Measurements from ENCODE around the gene SPRN.
"Not testable (repeated sequence)": the region's sequence is repeated elsewhere in the genome, so short reads cannot be mapped to it uniquely, and the experiment has no call there.

Gene SPRN

DNA sequence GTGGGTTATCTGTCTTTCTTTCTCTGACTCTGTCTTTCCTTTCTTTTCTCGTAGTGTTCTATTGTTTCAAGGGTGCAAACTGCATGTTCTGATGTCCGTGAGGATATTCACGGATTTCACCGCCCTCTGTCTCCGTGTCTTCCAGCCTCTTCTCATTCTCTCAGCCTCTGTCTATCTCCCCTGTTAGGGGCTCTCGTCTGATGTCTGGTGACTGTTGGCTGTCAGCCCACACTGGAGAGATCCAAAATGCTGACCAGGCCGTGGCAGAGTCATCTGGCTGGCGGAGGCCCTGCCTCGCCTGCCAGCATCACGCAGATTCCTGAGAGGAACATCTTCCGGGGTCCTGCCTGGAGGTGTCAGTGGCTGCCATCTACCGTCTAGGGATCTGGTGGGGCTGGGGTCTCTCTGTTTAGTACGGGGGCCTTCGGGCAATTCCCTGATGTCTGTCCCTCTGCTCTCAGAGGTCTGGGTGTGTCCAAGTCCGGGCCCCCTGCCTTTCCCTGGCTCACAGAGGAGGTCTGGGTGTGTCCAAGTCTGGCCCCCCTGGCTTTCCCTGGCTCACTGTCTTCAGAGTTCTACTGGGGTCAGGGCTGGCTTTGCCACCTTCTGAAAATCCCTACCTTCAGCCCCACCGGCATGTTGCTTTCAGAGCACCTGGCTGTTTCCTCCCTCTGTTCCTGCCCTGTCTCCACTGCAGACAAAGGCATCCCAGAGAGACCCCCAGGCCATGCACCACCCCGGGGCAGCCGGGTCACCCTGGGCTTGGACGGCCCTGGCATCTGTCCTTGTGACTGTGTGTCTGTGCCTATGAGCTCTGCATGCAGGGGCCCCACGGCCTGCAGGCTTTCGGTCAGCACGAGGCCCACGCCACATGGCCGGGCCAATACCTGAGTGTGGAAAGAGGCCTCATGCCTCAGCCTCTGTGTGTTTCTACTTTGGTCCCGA lies 15.4 kb upstream of the SPRN start:
- no peak for DNase-seq

DNA sequence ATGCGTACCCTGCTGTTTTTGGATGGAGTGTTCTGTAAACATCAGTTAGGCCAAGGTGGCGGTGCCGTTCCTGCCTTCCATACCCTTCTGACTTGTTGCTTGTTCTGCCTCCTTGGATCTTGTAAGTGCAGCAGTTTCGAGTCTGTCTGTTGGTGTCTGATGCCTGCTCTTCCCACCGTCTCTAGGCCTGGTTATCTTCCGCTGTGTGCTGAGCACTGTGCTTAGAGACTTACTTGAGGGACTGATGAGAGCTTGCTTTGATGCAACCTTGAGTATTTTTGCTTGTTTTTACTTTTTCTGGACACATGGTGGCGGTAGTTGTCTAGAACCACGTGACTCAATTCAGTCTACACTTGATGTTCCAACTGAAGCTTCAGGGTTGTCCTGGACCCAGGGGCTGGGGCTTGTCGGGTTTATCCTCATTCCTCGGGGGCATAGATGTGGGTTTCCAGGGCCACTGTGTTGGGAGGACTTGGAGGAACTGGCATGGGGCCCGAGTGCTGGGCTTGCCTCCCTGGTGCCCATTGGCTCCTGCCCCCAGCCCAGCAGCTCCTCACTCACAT lies 14.4 kb upstream of the SPRN start:
- DNase-seq: peak in 1 of 2 donors; percentile 48

GRCh38 chr10:133432789-133433188 lies 8.4 kb upstream of the SPRN start:
- DNase-seq: not testable (repeated sequence)

DNA sequence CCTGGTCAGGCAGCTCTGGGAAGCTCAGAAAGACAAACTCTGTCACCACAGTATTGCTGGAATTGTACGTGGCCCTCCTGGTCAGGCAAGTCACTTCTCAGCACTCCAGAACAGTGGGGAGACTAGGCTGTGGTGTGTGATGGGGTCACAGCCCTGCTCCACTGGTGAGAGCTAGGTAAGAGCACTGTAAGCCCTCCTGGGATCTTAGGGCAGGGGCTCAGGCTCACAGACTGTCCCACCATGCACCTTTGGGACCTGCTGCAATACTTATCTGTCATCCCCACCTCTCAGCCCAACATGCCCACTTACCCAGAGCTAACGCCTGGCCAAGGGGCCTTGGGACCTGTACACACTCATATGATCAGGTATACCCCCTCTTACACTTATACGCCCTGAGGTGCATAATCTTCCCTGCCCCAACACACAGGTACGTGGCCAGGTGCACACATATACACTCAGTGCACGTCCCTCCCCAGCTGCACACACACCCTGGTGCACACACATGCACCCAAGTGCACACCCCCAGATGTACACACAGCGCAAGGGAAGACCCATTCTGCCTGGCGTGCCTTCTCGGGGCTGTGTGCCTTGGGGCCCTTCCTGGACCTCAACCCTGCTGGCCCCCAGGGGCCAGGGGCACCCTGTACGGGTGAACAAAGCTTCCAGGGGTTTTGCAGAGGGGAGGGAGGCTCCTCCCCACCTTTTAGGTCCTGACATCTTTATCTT lies 7.6 kb upstream of the SPRN start:
- not testable (repeated sequence) for DNase-seq

DNA sequence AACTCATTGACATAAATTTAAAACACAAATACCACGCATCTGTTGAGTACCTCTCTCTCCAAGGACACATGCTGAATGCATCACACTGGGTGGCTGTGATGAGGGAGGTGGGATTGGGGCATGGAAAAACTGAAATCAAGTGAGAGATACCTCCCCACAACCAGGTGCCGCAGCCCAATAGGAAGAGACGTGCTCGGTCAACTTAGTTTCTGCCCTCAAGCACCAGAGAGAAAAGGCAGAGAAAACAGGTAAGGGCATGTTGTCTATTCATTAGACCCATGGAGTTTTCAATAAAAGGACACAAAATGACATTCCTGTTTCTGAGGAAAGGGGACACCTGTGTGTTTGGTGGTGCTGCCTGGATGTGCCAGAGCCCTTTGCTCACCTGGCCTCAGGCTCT lies 5.1 kb upstream of the SPRN start:
- DNase-seq: not testable (repeated sequence)

GRCh38 chr10:133424102-133424501 lies 323 bp downstream of the SPRN start:
- not testable (repeated sequence) for DNase-seq

DNA sequence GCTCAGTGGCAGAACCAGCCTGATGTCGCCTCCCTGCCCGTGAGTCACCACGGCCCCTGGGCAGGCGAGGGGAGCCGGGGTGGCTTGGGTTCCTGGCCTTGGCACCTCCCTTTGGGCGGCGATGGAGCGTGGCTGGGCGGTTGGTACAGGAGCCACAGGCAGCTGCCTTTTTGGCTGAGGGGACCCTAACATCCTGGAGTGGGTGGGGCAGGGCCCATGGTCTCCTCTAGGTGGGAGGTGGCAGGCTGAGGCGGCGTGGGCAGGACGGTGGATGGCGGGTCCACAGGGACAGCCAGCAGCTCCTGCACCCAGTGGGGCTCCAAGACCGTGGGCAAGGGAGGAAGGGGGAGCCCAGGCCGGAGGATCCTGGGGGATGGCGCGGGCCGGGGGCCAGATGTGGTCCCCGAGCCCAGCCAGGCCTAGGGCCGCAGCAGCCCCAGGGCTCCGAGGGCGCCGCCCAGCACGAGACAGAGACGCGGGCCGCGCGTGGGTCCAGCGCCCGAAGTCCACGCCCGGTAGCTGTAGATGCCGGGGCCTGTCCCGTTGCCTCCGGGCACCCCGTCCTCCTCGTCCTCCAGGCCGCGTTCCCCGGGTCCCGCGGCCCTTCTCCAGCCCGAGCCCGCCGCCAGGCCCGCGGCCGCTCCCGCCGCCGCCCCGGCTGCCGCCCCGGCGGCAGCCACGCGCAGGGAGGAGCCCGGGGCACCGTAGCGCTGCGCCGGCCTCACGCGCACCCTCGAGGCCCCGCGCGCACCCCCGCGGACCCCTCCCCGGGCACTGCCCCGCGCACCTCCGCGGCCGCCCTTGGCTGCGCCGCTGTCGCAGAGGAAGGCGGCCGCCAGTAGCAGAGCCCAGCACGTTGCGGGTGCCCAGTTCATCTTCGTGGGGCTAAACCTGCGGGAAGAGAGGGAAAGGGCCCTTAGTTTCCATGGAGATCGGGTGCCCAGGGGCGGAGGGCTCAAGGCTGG lies 1.3 kb downstream of the SPRN start:
- no peak for DNase-seq

DNA sequence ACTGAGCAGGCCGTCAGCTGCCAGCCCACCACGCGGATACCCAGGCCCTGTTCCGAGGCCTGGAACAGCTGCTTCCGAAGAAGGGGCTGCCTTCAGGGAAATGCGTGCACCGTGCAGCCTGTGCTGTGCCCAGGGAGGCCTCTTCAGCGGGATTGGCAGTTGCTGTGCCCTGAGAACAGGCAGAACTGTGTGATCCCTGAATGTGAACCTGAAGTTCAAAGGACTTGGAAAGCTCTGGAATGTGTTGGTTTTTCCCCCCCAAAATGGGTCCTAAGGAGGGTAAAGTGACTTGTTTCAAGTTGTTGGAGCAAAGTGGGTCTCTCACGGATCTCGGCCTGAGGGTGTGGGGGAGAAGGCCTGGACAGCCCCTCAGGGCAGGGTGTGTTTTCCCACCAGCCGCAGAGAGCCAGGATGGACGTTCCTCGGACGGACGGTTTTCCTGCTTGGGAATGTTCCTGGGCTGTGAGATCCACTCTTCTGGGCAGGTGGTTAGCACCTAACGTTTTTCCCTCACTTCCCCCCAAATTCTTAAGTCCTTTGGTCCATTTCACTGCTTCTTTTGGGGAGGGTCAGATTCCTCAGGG lies 2.1 kb downstream of the SPRN start:
- no peak for DNase-seq

DNA sequence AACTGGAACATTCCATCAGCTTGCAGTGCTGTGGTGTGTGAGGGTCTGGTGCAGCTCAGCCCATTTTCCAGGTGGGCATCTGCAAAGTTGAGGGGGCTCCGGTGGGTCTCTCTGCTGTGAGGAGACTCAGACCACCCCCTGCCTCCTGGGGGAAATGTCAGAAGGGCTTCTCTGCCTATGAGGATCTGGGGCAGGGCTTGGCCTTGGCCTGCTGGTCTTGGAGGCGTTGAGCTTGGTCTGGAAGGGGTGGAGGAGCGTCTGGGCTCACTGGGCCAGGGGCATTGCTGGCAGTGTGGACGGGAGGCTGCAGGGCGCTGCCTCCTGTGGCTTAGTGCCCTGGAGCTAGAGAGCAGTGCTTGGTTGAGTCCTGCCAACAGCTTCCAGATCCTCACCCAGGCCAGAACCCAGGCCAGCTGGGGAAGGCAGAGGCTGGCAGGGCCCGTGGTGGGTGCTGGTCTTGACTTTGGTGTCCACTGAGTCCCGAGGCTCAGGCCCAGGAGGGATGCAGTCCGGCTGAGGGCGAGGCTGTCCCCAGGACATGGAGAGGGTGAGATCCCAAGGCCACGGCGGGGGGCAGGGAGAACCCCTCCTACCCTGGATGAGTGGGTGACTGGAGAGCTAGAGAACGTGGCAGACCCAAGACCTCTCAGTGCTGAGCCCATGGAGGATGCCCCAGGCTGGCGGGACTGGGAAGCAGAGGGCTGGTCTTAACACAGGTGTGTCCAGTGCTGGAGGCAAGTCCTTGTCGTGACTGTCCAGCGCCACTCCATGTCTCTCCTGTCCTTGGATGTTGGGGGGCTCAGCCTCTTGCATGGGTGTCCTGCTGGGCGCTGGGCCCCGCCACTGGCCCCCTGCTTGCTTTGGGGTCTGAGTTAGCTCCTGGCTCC lies 2.8 kb downstream of the SPRN start:
- DNase-seq: no peak

- DNase-seq: no peak
Observed at GRCh38 chr10:133420579-133420978, 3.8 kb downstream of the SPRN start.

GRCh38 chr10:133420028-133420427 lies 4.4 kb downstream of the SPRN start:
- DNase-seq: no peak

DNA sequence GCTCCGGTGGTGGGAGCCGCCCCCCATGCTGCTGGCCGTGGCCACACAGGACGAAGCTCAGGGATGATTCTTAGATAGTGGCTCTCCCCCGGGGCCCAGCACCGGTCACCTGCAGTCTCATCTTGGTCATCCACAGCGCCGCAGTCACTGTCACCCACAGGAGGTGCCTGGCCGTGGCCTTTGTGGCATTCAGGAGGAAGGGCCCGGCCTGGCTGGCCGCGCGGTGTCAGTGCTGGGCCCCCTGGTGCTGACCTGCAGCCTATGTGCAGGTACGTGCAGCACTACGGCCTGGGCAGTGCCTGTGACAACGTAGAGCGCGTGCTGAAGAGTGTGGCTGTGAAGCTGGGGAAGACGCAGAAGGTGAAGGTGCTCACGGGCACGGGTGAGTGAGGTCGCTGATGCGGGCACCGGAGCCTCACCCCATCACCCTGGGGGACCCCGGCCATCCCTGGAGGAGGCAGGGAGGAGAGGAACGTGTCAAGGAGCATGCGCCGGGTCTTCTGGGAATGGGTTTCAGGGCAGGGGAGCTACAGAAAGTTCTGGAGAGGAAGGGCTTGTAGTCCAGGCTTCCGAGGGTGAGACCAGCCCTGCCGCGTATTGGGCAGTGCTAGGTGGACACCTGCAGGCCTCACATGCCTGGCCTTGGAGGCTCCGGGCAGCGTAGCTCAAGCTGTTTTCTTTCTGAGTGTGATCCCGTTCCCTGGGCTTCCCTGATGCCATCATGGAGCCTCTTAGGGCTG lies 5.0 kb downstream of the SPRN start:
- DNase-seq: no peak

GRCh38 chr10:133418289-133418993 lies 6.0 kb downstream of the SPRN start:
- no peak for DNase-seq

GRCh38 chr10:133415752-133416151 lies 8.7 kb downstream of the SPRN start:
- DNase-seq: no peak

- not testable (repeated sequence) for DNase-seq
Observed at GRCh38 chr10:133414401-133414800, 10.0 kb downstream of the SPRN start.

- DNase-seq: no peak
Observed at GRCh38 chr10:133412381-133412711, 12.1 kb downstream of the SPRN start.

DNA sequence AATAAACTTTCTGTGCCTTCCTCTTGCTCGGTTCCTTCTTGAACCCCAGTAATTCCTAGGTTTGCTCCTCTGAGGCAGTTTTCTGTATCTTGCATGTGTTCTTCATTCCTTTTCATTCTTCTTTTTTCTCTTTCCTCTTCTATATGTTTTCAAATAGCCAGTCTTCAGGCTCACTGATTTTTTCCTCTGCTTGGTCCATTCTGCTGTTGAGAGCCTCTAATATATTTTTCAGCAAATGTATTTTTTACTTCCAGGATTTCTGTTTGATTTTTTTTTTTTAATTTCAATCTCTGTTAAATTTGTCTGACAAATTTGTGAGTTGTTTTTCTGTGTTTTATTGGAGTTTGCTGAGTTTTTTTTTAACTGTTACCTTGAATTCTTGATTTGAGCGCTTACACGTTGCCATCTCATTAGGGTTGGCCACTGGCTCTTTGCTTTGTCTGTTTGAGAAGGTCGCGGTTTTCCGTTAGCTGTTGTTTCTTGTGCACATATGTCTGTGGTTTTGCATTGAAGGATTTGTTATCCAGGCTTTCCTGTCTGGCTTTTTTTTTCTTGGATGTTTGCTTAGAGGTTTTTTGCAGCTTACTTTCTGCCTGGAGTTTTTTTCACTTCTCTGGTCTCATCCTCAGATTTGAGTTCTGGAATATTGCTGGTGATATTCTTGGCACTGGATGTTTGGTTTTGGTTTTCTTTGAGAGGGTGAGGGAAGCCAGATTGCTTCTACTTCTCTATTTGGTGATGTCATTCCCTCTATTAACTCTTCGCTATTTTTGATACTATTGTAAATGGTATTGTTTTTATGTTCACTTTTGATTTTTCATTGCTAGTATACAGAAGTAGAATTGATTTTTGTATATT lies 12.7 kb downstream of the SPRN start:
- no peak for DNase-seq

- DNase-seq: no peak
Observed at GRCh38 chr10:133405844-133406527, 18.4 kb downstream of the SPRN start.

All from CD4-positive, alpha-beta T cell treated with Interferon alpha-2 for 1 hour (primary cell).